GM12873 (cell line): ENCODE results near the gene ESR1.

Experiments
- TF ChIP-seq, protein P1 (sequence below): IDR thresholded peaks from 2 replicates; pipeline ENCODE4 v1.5.1; 2012; ENCODE audit warnings: low read depth, mild to moderate bottlenecking, moderate library complexity, low read length, control low read depth; ENCODE audit not compliant: insufficient read depth; ENCODE audit errors: missing control alignments

ESR1 gene

DNA sequence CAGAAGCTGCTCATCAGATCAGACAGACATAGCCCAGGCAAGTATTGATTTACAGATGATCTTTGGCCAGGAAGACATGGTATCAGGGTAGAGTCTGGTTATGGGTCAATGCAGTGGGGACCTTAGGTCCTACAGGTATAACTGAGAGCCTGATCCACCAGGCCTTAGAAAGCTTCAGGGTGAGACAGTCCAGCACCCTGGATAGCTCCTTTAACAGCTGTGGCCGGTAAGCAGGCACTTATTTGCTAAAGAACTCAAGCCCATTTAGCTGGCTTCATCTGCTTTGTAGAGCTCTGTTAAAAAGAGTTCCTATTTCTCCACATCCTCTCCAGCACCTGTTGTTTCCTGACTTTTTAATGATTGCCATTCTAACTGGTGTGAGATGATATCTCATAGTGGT, 39.6 kb downstream of the ESR1 start:
- TF ChIP-seq, protein P1, sequence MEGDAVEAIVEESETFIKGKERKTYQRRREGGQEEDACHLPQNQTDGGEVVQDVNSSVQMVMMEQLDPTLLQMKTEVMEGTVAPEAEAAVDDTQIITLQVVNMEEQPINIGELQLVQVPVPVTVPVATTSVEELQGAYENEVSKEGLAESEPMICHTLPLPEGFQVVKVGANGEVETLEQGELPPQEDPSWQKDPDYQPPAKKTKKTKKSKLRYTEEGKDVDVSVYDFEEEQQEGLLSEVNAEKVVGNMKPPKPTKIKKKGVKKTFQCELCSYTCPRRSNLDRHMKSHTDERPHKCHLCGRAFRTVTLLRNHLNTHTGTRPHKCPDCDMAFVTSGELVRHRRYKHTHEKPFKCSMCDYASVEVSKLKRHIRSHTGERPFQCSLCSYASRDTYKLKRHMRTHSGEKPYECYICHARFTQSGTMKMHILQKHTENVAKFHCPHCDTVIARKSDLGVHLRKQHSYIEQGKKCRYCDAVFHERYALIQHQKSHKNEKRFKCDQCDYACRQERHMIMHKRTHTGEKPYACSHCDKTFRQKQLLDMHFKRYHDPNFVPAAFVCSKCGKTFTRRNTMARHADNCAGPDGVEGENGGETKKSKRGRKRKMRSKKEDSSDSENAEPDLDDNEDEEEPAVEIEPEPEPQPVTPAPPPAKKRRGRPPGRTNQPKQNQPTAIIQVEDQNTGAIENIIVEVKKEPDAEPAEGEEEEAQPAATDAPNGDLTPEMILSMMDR, result no peak

DNA sequence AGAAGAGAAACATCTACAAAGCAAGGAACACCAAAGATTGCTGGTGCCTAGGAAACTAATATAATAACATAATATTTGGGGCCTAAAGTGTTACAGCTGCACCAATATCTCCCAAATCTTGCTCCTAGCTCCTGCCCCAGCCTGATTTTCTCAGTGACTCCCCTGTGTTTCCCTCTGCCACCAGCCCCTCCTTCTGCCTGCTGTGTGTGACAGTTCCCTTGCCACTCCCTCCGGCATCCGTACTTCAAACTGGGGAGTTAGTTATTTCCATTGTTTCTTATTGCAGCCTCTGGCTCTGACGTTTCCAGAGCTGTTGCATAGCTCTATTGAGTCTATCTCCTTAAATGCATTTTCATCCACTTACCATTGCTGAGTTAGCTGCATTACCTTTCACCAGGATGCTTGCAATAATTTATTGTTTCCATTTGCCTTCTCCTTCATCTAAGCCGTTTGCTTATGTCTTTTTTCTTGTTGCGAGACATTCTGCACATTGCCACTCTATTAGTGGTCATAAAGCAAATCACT, 43.1 kb downstream of the ESR1 start:
- TF ChIP-seq, protein P1, result no peak

DNA sequence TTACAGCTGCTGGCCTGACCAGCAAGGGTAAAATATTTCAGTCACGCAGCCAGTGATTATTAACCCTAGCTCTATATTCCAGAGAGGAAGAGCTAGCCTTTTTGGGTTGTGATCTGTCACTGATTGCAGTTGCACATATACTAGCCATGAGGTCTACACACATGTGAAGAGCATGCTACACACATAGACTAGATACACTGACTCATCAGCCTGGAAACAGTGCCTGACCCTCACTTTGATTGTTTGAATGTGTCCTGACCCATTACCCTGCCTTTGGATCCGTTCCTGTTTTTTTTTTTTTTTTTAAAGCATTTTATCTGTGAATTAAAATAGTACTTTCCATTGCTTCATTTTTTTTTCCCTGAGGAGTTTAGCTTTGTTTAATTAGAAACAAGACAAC, 50.8 kb downstream of the ESR1 start:
- TF ChIP-seq, protein P1, result no peak

DNA sequence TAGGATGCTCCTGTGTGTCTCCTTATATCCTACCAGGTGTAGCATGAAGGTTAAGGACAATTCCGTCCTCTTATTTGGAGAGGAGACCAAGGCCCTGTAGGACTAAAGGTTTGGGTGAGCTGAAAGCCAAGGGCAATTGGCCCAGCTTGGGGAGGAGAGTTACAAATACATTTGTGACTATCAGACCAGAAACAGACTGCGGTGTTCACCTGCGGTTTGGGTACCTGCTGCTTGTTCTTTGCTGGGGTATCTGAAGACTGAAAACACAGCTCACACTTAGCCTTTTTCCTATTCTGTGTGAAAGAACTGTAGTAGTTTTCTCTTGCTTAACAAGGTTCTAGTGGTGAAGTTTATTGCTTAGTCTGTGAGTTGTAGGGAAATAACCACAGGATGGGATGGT, 55.0 kb downstream of the ESR1 start:
- TF ChIP-seq, protein P1, result no peak

DNA sequence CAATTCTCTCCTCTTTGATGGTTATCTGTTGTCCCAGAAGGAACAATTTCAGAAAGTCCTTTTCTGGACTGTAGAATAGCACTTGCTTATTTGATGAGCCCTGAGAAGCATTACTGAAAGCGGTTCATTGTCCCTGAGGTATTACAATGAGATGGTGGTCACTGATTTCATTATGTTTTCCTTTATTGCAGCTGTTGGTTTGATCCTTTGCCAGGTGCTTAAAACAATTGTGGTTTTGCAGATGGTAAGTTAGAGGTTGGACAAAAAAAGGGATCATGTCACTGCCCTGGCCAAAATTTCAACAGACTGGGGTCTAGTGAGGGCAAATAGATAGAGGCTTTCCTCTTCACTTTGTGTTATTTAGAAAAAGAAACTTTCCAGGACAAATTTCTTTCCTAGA, 61.9 kb downstream of the ESR1 start:
- TF ChIP-seq, protein P1, result no peak

DNA sequence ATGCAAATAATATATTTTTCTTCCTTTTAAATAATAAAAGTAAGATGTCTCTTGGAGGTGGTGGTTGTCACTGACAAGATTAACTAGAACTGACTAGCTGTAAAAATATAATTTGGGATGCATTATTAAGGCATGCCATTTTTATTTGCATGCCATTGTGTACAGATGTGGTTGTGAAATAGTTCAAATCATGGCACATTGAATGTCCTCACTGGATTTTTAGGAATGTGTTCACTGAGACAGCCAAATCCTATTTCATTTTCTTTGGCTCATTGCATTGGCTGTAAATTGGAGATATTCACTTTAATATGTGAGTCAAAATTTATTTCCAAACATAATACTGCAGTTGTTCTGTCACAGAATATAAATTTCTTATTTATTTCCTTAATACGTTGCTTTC, 62.3 kb downstream of the ESR1 start:
- TF ChIP-seq, protein P1, result no peak

DNA sequence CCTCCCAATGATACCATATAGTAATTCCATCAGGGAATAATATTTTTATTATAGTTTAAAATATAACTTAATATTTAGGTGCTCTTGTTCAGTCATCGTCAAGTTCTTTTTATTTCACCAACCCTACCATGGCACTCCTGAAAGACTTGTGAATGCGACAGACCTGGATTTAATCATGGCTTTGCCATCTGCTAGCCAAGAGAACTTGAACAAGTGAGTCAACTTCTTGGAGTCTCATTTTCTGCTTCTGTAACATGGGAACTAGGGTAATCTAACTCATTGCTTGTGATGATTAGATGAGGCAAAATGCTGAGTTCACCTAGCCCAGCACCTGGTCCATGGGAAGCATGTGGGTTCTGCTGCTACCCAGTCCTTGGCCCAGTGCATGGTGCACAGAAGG, 62.9 kb downstream of the ESR1 start:
- TF ChIP-seq, protein P1, result no peak
